Activated CD4-positive, alpha-beta T cell treated with anti-CD3 and anti-CD28 coated beads for 1 hour (primary cell): ENCODE results near the gene LACRT.

Experiments used
- DNase-seq: peaks from one replicate; pipeline ENCODE4 v3.0.0-alpha.2; 2020

Gene LACRT

GRCh38 chr12:54631988-54632728, 2.5 kb downstream of the LACRT start:
- DNase-seq, result no peak

- DNase-seq, result no peak
Measured at GRCh38 chr12:54631551-54631950, 3.1 kb downstream of the LACRT start.

- no peak for DNase-seq
Measured at GRCh38 chr12:54629925-54630324, 4.8 kb downstream of the LACRT start.

GRCh38 chr12:54628186-54628846, 6.4 kb downstream of the LACRT start:
- DNase-seq, result no peak

- DNase-seq, result no peak
Measured at GRCh38 chr12:54627304-54627703, 7.4 kb downstream of the LACRT start.

- DNase-seq, result no peak
Measured at GRCh38 chr12:54625598-54625997, 9.1 kb downstream of the LACRT start.

GRCh38 chr12:54624315-54625279, 10.1 kb downstream of the LACRT start:
- DNase-seq, result no peak

- no peak for DNase-seq
Measured at GRCh38 chr12:54622463-54623183, 12.1 kb downstream of the LACRT start.

GRCh38 chr12:54616933-54617680, 17.6 kb downstream of the LACRT start:
- no peak for DNase-seq

- DNase-seq, result no peak
Measured at GRCh38 chr12:54612225-54612750, 22.4 kb downstream of the LACRT start.

- no peak for DNase-seq
Measured at GRCh38 chr12:54611715-54612149, 23.0 kb downstream of the LACRT start.

- DNase-seq, result no peak
Measured at GRCh38 chr12:54608769-54609168, 25.9 kb downstream of the LACRT start.

- DNase-seq, result no peak
Measured at GRCh38 chr12:54608156-54608555, 26.5 kb downstream of the LACRT start.

GRCh38 chr12:54606556-54606955, 28.1 kb downstream of the LACRT start:
- no peak for DNase-seq

- DNase-seq, result no peak
Measured at GRCh38 chr12:54605138-54605970, 29.3 kb downstream of the LACRT start.

- no peak for DNase-seq
Measured at GRCh38 chr12:54604436-54604835, 30.3 kb downstream of the LACRT start.

- DNase-seq, result no peak
Measured at GRCh38 chr12:54603872-54604271, 30.8 kb downstream of the LACRT start.

- DNase-seq, result peak; percentile 38
Measured at GRCh38 chr12:54603173-54603814, 31.4 kb downstream of the LACRT start.

GRCh38 chr12:54602661-54603060, 32.0 kb downstream of the LACRT start:
- no peak for DNase-seq

- no peak for DNase-seq
Measured at GRCh38 chr12:54601841-54602240, 32.9 kb downstream of the LACRT start.
